Loucy (cell line): Measurements from ENCODE around the gene KCNG3.

Experiments
- H2AFZ ChIP-seq: fragments of 200-600 bp; sonication (generic); 2 replicates; pipeline ENCODE4 v1.6.0; 2016; ENCODE audit warnings: antibody characterized with exemption, mild to moderate bottlenecking, low read length, moderate library complexity
- H3F3A ChIP-seq: fragments of 200-600 bp; 2 replicates; pipeline ENCODE4 v1.6.0; 2016; ENCODE audit warnings: antibody characterized with exemption, low read depth, mild to moderate bottlenecking
- H3K27me3 ChIP-seq: fragments of 200-600 bp; sonication (generic); 2 replicates; pipeline ENCODE4 v1.6.1; 2014; ENCODE audit warnings: low read length, mild to moderate bottlenecking; ENCODE audit not compliant: insufficient read depth, poor library complexity, severe bottlenecking
- H3K36me3 ChIP-seq: fragments of 200-600 bp; sonication (generic); 2 replicates; pipeline ENCODE4 v1.6.1; 2016; ENCODE audit warnings: low read length; ENCODE audit not compliant: insufficient read depth
- H3K4me1 ChIP-seq: fragments of 200-600 bp; sonication (generic); 2 replicates; pipeline ENCODE4 v1.5.1; 2014; ENCODE audit warnings: low read length, mild to moderate bottlenecking; ENCODE audit not compliant: insufficient read depth, poor library complexity, severe bottlenecking
- H3K4me2 ChIP-seq: fragments of 200-600 bp; sonication (generic); 2 replicates; pipeline ENCODE4 v1.6.0; 2014; ENCODE audit warnings: antibody characterized with exemption, low read length, low read depth, mild to moderate bottlenecking; ENCODE audit not compliant: poor library complexity, severe bottlenecking
- H3K4me3 ChIP-seq: fragments of 200-600 bp; sonication (generic); 2 replicates; pipeline ENCODE4 v1.5.1; 2014; ENCODE audit warnings: low read length, mild to moderate bottlenecking, mixed read lengths; ENCODE audit not compliant: poor library complexity, severe bottlenecking
- H3K79me2 ChIP-seq: fragments of 200-600 bp; sonication (generic); 2 replicates; pipeline ENCODE4 v1.6.1; 2014; ENCODE audit warnings: low read length; ENCODE audit not compliant: insufficient read depth
- H3K9ac ChIP-seq: fragments of 200-600 bp; sonication (generic); 2 replicates; pipeline ENCODE4 v1.6.0; 2014; ENCODE audit warnings: mild to moderate bottlenecking, low read depth, low read length, moderate library complexity; ENCODE audit not compliant: poor library complexity, severe bottlenecking
- H3K9me2 ChIP-seq: fragments of 200-600 bp; sonication (generic); replicated peaks from 2 replicates; pipeline ENCODE4 v1.6.1; 2016; ENCODE audit warnings: low read depth, low read length, mixed read lengths
- H3K9me3 ChIP-seq: fragments of 200-600 bp; sonication (generic); 2 replicates; pipeline ENCODE4 v1.6.1; 2014; ENCODE audit warnings: mild to moderate bottlenecking, antibody characterized with exemption, low read length, low read depth; ENCODE audit not compliant: insufficient read depth
- H4K20me1 ChIP-seq: fragments of 200-600 bp; sonication (generic); 2 replicates; pipeline ENCODE4 v1.6.0; 2014; ENCODE audit warnings: antibody characterized with exemption, low read length, mild to moderate bottlenecking; ENCODE audit not compliant: insufficient read depth, poor library complexity, severe bottlenecking
- EZH2phosphoT487 ChIP-seq: fragments of 200-600 bp; IDR thresholded peaks from 2 replicates; pipeline ENCODE4 v1.6.1; 2018; ENCODE audit warnings: antibody characterized with exemption, mild to moderate bottlenecking, moderate library complexity, borderline replicate concordance
- TF ChIP-seq, protein P1 (sequence below): fragments of 200-600 bp; sonication (generic); conservative IDR thresholded peaks from 2 replicates; pipeline ENCODE4 v1.5.1; 2014; ENCODE audit warnings: mild to moderate bottlenecking, antibody characterized with exemption, low read length

KCNG3 gene

DNA sequence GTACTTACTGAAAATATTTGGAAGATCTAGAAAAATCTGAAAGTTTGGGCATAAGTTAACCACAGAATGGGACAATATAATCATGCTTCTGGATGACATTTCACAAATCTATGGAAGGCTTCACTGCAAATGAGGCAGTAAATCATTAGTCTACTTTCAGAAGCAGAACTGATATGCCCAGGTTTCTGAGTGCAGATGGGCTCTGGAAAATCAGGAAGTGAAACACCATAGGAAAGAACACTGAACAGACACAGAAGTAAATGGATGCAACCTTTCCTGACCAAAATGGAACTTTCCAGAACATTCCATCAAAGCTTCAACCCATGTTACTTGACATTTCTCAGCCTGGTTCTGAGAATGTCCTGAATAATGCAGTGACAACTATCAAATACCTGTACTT is 55.1 kb downstream of the KCNG3 start:
- Histone ChIP-seq H3K4me1 (no peaks in the 10 kb centered on the region), H3F3A (no peaks in the 10 kb centered on the region), H3K36me3 (no peaks in the 10 kb centered on the region), H3K27me3 (no peaks in the 10 kb centered on the region), H3K9ac (no peak overlapping the region), H3K4me2 (no peak overlapping the region), H2AFZ (no peak overlapping the region), H3K9me2 (no peaks in the 10 kb centered on the region), H3K4me3 (no peak overlapping the region), H4K20me1 (no peaks in the 10 kb centered on the region), H3K9me3 (no peaks in the 10 kb centered on the region), H3K79me2 (no peaks in the 10 kb centered on the region)
- TF ChIP-seq, protein P1, sequence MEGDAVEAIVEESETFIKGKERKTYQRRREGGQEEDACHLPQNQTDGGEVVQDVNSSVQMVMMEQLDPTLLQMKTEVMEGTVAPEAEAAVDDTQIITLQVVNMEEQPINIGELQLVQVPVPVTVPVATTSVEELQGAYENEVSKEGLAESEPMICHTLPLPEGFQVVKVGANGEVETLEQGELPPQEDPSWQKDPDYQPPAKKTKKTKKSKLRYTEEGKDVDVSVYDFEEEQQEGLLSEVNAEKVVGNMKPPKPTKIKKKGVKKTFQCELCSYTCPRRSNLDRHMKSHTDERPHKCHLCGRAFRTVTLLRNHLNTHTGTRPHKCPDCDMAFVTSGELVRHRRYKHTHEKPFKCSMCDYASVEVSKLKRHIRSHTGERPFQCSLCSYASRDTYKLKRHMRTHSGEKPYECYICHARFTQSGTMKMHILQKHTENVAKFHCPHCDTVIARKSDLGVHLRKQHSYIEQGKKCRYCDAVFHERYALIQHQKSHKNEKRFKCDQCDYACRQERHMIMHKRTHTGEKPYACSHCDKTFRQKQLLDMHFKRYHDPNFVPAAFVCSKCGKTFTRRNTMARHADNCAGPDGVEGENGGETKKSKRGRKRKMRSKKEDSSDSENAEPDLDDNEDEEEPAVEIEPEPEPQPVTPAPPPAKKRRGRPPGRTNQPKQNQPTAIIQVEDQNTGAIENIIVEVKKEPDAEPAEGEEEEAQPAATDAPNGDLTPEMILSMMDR, result no peak
- TF ChIP-seq EZH2phosphoT487, result no peak

DNA sequence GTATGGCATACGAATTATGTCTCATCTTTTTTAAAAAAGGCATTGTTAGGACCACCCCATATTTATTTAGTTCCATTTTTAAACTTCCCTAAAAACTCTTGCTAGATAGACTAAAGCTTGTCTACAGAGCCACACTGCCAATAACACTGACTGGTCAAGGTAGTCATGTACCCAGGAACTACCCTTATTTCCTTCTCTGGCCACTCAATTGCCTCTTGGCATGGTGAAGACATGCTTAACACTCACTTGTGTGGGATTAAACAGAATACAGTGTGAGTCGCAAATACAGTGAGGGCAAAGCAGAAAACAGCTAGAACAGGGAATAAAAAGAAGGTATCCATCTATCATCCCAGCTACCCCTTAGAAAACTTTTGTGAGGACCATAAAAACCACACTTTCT is 57.4 kb downstream of the KCNG3 start:
- Histone ChIP-seq H3K4me1 (no peaks in the 10 kb centered on the region), H3K27me3 (no peaks in the 10 kb centered on the region), H3K9me3 (no peaks in the 10 kb centered on the region), H2AFZ (no peak overlapping the region), H3K79me2 (no peaks in the 10 kb centered on the region), H4K20me1 (no peaks in the 10 kb centered on the region), H3K9ac (no peak overlapping the region), H3K4me2 (no peak overlapping the region), H3K4me3 (no peak overlapping the region), H3K9me2 (no peaks in the 10 kb centered on the region), H3K36me3 (no peaks in the 10 kb centered on the region), H3F3A (no peaks in the 10 kb centered on the region)
- TF ChIP-seq EZH2phosphoT487, result no peak
- TF ChIP-seq, protein P1, result no peak

DNA sequence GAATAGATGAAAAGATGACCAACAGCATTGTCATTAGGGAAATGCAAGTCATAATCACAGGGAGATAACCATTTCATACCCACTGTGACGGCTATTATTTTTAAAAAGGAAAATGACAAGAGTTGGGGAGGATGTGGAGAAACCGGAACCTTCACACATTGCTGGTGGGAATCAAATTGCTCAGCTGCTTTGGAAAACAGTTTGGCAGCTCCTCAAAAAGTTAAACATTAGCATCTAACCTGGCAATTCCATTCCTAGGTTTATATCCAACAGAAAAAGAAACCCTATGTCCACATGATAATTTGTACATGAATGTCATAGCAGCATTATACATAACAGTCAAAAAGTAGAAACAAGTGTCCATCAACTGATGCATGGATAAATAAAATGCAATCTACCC is 58.2 kb downstream of the KCNG3 start:
- Histone ChIP-seq H2AFZ (no peak overlapping the region), H3K4me1 (no peaks in the 10 kb centered on the region), H3K4me2 (no peak overlapping the region), H4K20me1 (no peaks in the 10 kb centered on the region), H3K4me3 (no peak overlapping the region), H3K36me3 (no peaks in the 10 kb centered on the region), H3F3A (no peaks in the 10 kb centered on the region), H3K9me2 (no peaks in the 10 kb centered on the region), H3K9ac (no peak overlapping the region), H3K9me3 (no peaks in the 10 kb centered on the region), H3K27me3 (no peaks in the 10 kb centered on the region), H3K79me2 (no peaks in the 10 kb centered on the region)
- TF ChIP-seq, protein P1, result no peak
- no peak for TF ChIP-seq EZH2phosphoT487
